GM06990 (cell line): ENCODE data around the gene RIN3.
A peak's percentile ranks its signal among the peaks of the same experiment; 100 is the strongest.

ENCODE experiments used
- DNase-seq: peaks from one replicate; pipeline ENCODE4 v3.0.0-alpha.2; 2011; ENCODE audit not compliant: insufficient read length; ENCODE audit errors: extremely low read depth
- H3K27me3 ChIP-seq: replicated peaks from 2 replicates; pipeline ENCODE4 v1.6.0; 2011; ENCODE audit warnings: low read length; ENCODE audit not compliant: control insufficient read depth, insufficient read depth
- H3K36me3 ChIP-seq: 2 replicates; pipeline ENCODE4 v1.5.1; 2011; ENCODE audit warnings: low read length; ENCODE audit not compliant: control insufficient read depth, insufficient read depth
- H3K4me3 ChIP-seq: replicated peaks from 2 replicates; pipeline ENCODE4 v1.5.1; 2011; ENCODE audit warnings: low read depth, mild to moderate bottlenecking, control low read depth, low read length
- TF ChIP-seq, protein P1 (sequence below): IDR thresholded peaks from 2 replicates; pipeline ENCODE4 v1.5.1; 2011; ENCODE audit warnings: low read length, control low read depth, mild to moderate bottlenecking, inconsistent platforms; ENCODE audit not compliant: insufficient read depth, poor library complexity, severe bottlenecking

Gene RIN3

GRCh38 chr14:92596331-92596907, 82.8 kb downstream of the RIN3 start:
- Histone ChIP-seq H3K4me3 (no peak overlapping the region), H3K27me3 (no peaks in the 10 kb centered on the region), H3K36me3 (no peaks in the 10 kb centered on the region)
- DNase-seq = no peak
- TF ChIP-seq, protein P1, sequence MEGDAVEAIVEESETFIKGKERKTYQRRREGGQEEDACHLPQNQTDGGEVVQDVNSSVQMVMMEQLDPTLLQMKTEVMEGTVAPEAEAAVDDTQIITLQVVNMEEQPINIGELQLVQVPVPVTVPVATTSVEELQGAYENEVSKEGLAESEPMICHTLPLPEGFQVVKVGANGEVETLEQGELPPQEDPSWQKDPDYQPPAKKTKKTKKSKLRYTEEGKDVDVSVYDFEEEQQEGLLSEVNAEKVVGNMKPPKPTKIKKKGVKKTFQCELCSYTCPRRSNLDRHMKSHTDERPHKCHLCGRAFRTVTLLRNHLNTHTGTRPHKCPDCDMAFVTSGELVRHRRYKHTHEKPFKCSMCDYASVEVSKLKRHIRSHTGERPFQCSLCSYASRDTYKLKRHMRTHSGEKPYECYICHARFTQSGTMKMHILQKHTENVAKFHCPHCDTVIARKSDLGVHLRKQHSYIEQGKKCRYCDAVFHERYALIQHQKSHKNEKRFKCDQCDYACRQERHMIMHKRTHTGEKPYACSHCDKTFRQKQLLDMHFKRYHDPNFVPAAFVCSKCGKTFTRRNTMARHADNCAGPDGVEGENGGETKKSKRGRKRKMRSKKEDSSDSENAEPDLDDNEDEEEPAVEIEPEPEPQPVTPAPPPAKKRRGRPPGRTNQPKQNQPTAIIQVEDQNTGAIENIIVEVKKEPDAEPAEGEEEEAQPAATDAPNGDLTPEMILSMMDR = peak; percentile 18

DNA sequence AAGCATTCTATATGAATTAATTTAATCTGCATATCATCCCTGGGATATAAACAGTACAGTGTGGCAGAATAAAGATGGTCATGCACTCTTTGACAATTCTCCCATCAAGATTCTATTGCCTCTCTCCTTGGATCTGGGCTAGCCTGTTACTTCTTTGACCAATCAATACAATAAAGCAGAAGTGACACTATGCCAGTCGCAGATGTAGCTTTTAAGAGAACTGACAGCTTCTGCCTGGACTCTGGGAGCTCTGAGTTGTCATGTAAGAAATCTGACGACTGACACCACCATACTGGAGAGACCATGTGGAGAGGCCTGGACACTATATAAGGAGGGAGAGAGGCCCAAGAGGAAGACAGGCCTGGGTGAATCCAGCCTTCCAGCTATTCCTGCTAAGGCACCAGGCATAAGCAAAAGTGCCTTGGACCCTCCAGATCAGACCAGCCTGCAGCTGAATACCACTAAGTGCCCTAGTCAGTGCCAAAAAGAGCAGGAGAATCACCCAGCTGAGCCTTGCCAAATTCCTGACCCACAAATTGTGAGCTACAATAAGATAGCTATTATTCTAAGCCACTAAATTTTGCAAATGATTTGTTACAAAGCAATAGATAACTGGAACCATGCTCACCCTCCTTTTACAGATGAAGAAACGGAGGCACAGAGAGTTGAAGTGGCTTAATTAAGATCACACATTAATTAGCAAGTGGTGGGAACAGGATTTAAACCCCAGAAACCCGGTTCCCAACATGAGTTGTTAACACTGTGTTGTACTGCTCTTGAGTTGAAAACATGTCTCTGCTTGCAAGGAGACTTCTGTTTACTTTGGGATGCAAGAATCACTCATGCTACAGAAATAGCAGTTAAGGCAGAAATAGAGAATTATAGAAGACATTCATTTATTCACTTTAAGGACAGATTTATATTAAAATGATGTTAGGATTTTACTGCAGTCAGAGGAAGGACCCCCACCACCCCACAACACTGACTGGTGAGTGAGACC, 84.6 kb downstream of the RIN3 start:
- H3K4me3 ChIP-seq = no peak overlapping the region
- no peaks in the 10 kb centered on the region for H3K36me3 ChIP-seq
- TF ChIP-seq, protein P1 = no peak
- H3K27me3 ChIP-seq = no peaks in the 10 kb centered on the region
- DNase-seq = no peak

- TF ChIP-seq, protein P1 = no peak
- H3K4me3 ChIP-seq = no peak overlapping the region
- H3K27me3 ChIP-seq = no peaks in the 10 kb centered on the region
- no peak for DNase-seq
- no peaks in the 10 kb centered on the region for H3K36me3 ChIP-seq
Observed at GRCh38 chr14:92599811-92600210, 86.2 kb downstream of the RIN3 start.

DNA sequence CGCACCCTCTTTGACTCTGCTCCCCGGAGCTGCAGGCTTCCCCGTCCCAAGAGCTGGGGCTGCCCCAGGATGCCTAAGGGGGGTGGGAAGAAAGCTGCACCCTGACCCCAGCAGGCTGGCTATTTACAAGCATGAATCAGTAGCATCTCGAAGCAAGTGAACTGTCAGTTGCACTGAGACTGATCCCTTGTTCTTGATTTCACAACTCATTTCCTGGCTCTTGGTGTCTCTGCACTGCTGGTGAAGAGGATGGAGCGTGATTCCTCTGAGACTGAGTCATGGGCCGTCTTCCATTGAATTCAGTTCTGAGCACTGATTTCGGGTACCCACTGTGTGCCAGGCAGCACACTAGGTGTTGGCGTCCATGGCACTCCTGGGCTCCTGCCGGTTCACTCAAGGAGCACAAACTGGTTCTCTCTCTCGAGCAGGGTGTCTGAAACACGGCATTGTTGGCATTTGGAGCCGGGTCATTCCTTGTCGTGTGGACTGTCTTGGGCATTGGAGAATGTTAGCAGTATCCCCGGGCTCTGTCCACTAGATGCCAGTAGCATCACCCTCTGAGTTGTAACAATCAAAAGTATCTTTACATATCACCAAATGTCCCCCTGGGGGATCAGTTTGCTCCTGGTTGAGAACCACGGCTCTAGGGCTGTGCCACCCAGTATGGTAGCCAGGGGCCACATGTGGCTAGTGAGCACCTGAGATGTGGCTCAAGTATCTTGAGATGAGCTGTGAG, 86.9 kb downstream of the RIN3 start:
- TF ChIP-seq, protein P1 = no peak
- H3K27me3 ChIP-seq = no peaks in the 10 kb centered on the region
- DNase-seq = no peak

GRCh38 chr14:92601131-92601710, 87.6 kb downstream of the RIN3 start:
- H3K27me3 ChIP-seq = no peaks in the 10 kb centered on the region
- no peak for DNase-seq
- H3K4me3 ChIP-seq = no peak overlapping the region
- H3K36me3 ChIP-seq = no peaks in the 10 kb centered on the region
- TF ChIP-seq, protein P1 = no peak

More for the DNA sequence above, 86.9 kb downstream of the RIN3 start:
- Histone ChIP-seq H3K4me3 (no peak overlapping the region), H3K36me3 (no peaks in the 10 kb centered on the region)
